Peyer's patch (tissue), 4 donors: ENCODE results near the gene CD160. TPM values are rescaled to one million over a fixed set of nuclear protein-coding genes. Genes with fewer than 3 reads are reported as not detected.

Source experiments
- DNase-seq, 3 donors: peaks; one replicate each; pipeline ENCODE4 v3.0.0-alpha.2; 2017 to 2019
- H3K27ac ChIP-seq, 4 donors: fragments of 200-600 bp; sonication (generic); one replicate each; pipeline ENCODE4 v1.5.1; 2016 to 2019
- H3K27me3 ChIP-seq, 2 donors: fragments of 200-600 bp; sonication (generic); one replicate each; pipeline ENCODE4 v1.5.1; 2019
- H3K36me3 ChIP-seq, 3 donors: fragments of 200-600 bp; sonication (generic); one replicate each; pipeline ENCODE4 v1.5.1; 2016 to 2019
- H3K4me1 ChIP-seq, 4 donors: fragments of 200-600 bp; sonication (generic); one replicate each; pipeline ENCODE4 v1.5.1; 2016 to 2019
- H3K4me3 ChIP-seq, 4 donors: fragments of 200-600 bp; sonication (generic); 1 replicate in 3 of 4; 2 replicates in 1 of 4; pipeline ENCODE4 v1.5.1; 2016 to 2019; ENCODE audit warnings: mild to moderate bottlenecking in 1 of 4
- H3K9me3 ChIP-seq, 4 donors: fragments of 200-600 bp; sonication (generic); one replicate each; pipeline ENCODE4 v1.5.1; 2016 to 2019; ENCODE audit warnings: mild to moderate bottlenecking in 1 of 4
- CTCF ChIP-seq, 6 experiments: fragments of 450-650 bp in 4 of 6; fragments of 200-600 bp in 2 of 6; sonication (generic) in 1 of 6; IDR thresholded peaks; one replicate each; pipeline ENCODE4 v1.5.1; 2017 to 2019; ENCODE audit warnings: antibody characterized with exemption in 6 of 6, mild to moderate bottlenecking in 3 of 6, moderate library complexity in 1 of 6
- POLR2A ChIP-seq, 2 donors: fragments of 450-650 bp; IDR thresholded peaks; one replicate each; pipeline ENCODE4 v1.5.1; 2017; ENCODE audit warnings: antibody characterized with exemption in 2 of 2, mild to moderate bottlenecking in 2 of 2, moderate library complexity in 2 of 2
- total RNA-seq, 4 donors: library from RNA; depleted of rRNA; stranded (reverse); fragments of >200 nt; gene quantifications; one replicate each; pipeline ENCODE4 v1.1.0, GENCODE V29; 2016

The CD160 gene
- total RNA-seq, 4 donors from 2014 or later = 3.3 to 4.4 TPM; not detected in 2

GRCh38 chr1:145784409-145784808 lies 65.1 kb downstream of the CD160 start:
- no peak for TF ChIP-seq POLR2A (IDR thresholded peaks at IDR 0.05)
- no peak for TF ChIP-seq CTCF (IDR thresholded peaks at IDR 0.05)
- H3K4me3 ChIP-seq = no peak overlapping the region
- no peak for DNase-seq

GRCh38 chr1:145785547-145785946 lies 66.2 kb downstream of the CD160 start:
- H3K4me1 ChIP-seq = peaks cover 0 to 21% (median 0%) of the 10 kb centered on the region in 4 donors
- H3K9me3 ChIP-seq = no peaks in the 10 kb centered on the region
- H3K4me3 ChIP-seq = no peak overlapping the region
- TF ChIP-seq CTCF (IDR thresholded peaks at IDR 0.05) = no peak
- TF ChIP-seq POLR2A (IDR thresholded peaks at IDR 0.05) = no peak
- no peak for DNase-seq
- no peaks in the 10 kb centered on the region for H3K27me3 ChIP-seq
- peak overlapping the region in 2 of 4 donors; percentile 44 to 55 for H3K27ac ChIP-seq
- H3K36me3 ChIP-seq = no peaks in the 10 kb centered on the region

More at GRCh38 chr1:145784409-145784808, 65.1 kb downstream of the CD160 start:
- H3K27me3 ChIP-seq = no peaks in the 10 kb centered on the region
- peaks cover 0 to 21% (median 0%) of the 10 kb centered on the region in 4 donors for H3K4me1 ChIP-seq
- peak overlapping the region in 1 of 4 donors; percentile 55 for H3K27ac ChIP-seq
- no peaks in the 10 kb centered on the region for H3K9me3 ChIP-seq
- H3K36me3 ChIP-seq = no peaks in the 10 kb centered on the region

- H3K4me1 ChIP-seq = peaks cover 0 to 21% (median 0%) of the 10 kb centered on the region in 4 donors
- no peaks in the 10 kb centered on the region for H3K9me3 ChIP-seq
- H3K27ac ChIP-seq = peak overlapping the region in 1 of 4 donors; percentile 55
- no peak for TF ChIP-seq POLR2A (IDR thresholded peaks at IDR 0.05)
- TF ChIP-seq CTCF (IDR thresholded peaks at IDR 0.05) = no peak
- DNase-seq = no peak
- H3K27me3 ChIP-seq = no peaks in the 10 kb centered on the region
- no peak overlapping the region for H3K4me3 ChIP-seq
- no peaks in the 10 kb centered on the region for H3K36me3 ChIP-seq
Observed at GRCh38 chr1:145786271-145786670, 67.0 kb downstream of the CD160 start.

- Histone ChIP-seq H3K4me3 (no peak overlapping the region), H3K27ac (no peak overlapping the region), H3K27me3 (no peaks in the 10 kb centered on the region), H3K4me1 (peaks cover 0 to 21% (median 0%) of the 10 kb centered on the region in 4 donors), H3K9me3 (no peaks in the 10 kb centered on the region), H3K36me3 (no peaks in the 10 kb centered on the region)
- TF ChIP-seq POLR2A (IDR thresholded peaks at IDR 0.05) (no peak), CTCF (IDR thresholded peaks at IDR 0.05) (no peak)
- no peak for DNase-seq
Observed at GRCh38 chr1:145788580-145788979, 69.3 kb downstream of the CD160 start.

Other genes with a start within 250 kb of the CD160 start
- 10 to 100 TPM; 34.7 to 82.4 (median 52.1) TPM for gene GPR89A, start 111.5 kb upstream of the CD160 start, total RNA-seq
- 100 to 1,000 TPM in 3 of 4 donors, 10 to 100 TPM in 1; 25.6 to 251 (median 205) TPM for gene PDZK1, start 12.1 kb upstream of the CD160 start, total RNA-seq
- 10 to 100 TPM; 10.2 to 31.4 (median 15.0) TPM for gene RNF115, start 104.6 kb downstream of the CD160 start, total RNA-seq
- 10 to 100 TPM; 17.5 to 79.2 (median 34.5) TPM for gene POLR3C, start 104.7 kb downstream of the CD160 start, total RNA-seq
- gene NUDT17, start 126.1 kb downstream of the CD160 start, total RNA-seq = 1 to 10 TPM in 3 of 4 donors, not detected in 1; 1.9 to 2.3 (median 2.0) TPM
- gene PIAS3, start 139.6 kb downstream of the CD160 start, total RNA-seq = 10 to 100 TPM in 3 of 4 donors, 1 to 10 TPM in 1; 8.9 to 35.5 (median 17.2) TPM
- 1 to 10 TPM in 2 of 4 donors, under 1 TPM in 1, not detected in 1; 0.85 to 7.4 (median 1.2) TPM for gene ANKRD35, start 166.4 kb downstream of the CD160 start, total RNA-seq
- gene ITGA10, start 190.6 kb downstream of the CD160 start, total RNA-seq = 10 to 100 TPM in 3 of 4 donors, 1 to 10 TPM in 1; 4.2 to 23.9 (median 22.9) TPM
- gene PEX11B, start 199.2 kb downstream of the CD160 start, total RNA-seq = 10 to 100 TPM; 21.5 to 33.8 (median 27.1) TPM
- gene RBM8A, start 208.0 kb downstream of the CD160 start, total RNA-seq = 100 to 1,000 TPM in 1 of 4 donors, 10 to 100 TPM in 3; 47.6 to 105 (median 57.0) TPM
- gene LIX1L, start 238.5 kb downstream of the CD160 start, total RNA-seq = 10 to 100 TPM in 1 of 4 donors, 1 to 10 TPM in 3; 3.7 to 10.7 (median 4.5) TPM
- 1 to 10 TPM in 1 of 4 donors, under 1 TPM in 1, not detected in 2; 0.54 to 3.7 TPM for gene ANKRD34A, start 245.1 kb downstream of the CD160 start, total RNA-seq
- gene POLR3GL, start 245.2 kb downstream of the CD160 start, total RNA-seq = 10 to 100 TPM in 3 of 4 donors, 1 to 10 TPM in 1; 8.7 to 25.6 (median 12.5) TPM